Globus pallidus (tissue), 1 donor: Measurements from ENCODE around the gene PLEKHH3.
"Not testable (repeated sequence)": the region's sequence is repeated elsewhere in the genome, so short reads cannot be mapped to it uniquely, and the experiment has no call there.

Experiments used
- DNase-seq: peaks from one replicate; pipeline ENCODE4 v3.0.0-alpha.2; 2015; ENCODE audit warnings: low spot score

The PLEKHH3 gene

DNA sequence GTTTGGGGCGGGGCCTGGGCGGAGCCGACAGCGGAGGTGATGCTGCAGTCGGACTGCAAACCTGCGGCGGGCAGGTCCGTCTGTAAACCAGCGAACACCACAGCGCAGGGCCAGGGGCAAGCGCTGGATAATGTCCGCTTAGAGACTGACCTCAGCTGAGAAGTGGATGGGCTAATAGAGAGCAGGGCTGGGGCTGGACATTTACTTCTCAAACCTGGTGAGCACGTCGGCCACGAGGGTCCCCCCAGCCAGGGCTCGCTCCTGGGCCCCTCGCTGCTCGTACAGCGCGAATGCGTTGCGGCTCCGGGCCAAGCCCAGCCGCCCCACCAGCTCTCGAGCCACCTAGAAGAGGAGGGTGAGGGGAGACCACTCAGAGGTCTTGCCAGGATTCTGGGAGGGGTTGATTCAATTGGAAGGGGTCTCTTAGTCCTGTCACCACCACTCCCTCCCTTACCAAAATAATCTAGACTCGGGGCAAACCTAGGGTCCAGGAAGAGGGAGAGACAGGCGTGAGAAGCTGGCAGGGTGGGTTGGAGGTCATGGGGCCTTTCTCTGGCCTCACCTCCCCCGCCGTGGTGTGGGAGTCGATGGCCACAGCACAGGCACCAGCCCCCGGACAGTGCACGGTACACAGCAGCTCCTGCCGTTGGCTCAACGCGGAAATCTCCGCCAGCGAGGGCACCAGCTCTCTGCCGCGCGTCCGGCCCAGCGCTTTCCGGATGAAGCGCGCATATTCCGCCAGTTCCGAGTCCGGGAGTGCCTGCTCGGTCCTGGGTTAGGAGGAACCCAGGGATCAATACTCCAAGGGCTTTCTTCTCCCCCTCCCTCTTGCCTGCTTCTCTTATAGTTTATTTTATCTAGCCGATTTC lies 5.8 kb downstream of the PLEKHH3 start:
- DNase-seq, result no peak

- DNase-seq, result no peak
Observed at GRCh38 chr17:42669977-42670788, 6.6 kb downstream of the PLEKHH3 start.

GRCh38 chr17:42669705-42669976 lies 7.2 kb downstream of the PLEKHH3 start:
- no peak for DNase-seq

DNA sequence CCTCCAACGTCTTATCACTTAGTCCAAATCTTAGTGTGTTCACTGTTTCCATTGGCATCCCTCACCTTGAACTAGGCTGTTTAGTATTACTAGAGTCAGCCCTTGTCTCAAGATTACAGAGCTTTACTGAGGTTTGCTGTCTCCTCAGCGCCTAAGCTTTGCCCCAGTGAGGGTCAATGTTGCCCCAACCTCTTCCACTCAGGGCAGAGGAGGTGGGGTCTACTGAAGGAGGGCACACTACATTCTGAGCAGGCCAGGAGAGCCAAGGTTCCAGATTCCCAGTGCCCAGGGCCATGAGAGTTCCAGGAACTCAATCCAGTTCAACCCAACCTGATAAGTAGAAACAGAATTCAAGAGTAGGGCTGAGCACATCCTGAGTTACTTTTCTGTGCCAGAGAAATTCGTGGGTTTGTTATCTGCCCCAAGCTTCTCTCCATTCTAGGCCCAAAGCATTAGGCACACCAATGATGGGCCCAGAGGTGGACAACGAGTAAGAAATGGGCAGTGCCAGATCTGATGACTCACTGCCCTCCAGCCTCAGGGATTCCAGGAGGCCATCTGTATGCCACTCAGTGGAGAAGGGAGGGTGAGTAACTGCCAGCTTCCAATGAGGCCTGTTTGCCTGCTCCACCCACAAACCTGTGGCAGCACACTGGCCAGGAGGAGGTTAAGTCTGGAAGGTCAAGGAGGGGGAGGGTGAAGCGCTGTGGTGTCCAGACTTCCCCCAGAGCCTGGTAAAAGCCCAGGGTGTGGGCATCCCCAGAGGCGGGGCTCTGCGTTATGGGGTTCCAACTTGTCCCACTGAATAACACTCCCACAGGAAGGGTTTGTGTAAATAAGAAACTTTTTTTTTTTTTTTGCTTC lies 9.5 kb downstream of the PLEKHH3 start:
- no peak for DNase-seq

DNA sequence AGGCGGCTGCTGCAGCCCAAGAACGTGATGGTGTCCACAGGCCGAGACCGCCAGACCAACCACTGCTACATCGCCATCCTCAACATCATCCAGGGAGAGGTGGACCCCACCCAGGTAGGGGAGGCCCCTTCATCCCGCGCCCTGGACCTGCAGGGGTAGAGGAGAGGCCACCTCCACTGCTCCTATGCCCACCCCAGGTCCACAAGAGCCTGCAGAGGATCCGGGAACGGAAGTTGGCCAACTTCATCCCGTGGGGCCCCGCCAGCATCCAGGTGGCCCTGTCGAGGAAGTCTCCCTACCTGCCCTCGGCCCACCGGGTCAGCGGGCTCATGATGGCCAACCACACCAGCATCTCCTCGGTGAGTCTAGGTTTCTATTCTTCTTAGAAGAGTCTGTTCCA lies 10.7 kb downstream of the PLEKHH3 start:
- not testable (repeated sequence) for DNase-seq

DNA sequence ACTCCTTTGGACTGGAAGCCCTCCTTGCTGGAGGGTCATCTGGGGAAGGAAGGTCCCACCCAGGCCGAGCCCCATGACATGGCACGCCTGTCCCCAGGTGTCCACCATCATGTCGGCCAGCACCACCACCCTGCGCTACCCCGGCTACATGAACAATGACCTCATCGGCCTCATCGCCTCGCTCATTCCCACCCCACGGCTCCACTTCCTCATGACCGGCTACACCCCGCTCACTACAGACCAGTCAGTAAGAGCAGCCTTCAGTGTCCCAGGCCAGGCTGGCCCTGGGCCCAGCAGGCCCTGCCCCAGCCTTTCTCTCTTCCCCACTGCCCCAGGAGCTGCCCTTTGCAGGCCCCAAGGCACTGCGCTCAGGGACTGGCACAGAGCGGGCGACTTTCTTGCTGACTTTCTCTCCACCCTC lies 11.2 kb downstream of the PLEKHH3 start:
- DNase-seq, result no peak

DNA sequence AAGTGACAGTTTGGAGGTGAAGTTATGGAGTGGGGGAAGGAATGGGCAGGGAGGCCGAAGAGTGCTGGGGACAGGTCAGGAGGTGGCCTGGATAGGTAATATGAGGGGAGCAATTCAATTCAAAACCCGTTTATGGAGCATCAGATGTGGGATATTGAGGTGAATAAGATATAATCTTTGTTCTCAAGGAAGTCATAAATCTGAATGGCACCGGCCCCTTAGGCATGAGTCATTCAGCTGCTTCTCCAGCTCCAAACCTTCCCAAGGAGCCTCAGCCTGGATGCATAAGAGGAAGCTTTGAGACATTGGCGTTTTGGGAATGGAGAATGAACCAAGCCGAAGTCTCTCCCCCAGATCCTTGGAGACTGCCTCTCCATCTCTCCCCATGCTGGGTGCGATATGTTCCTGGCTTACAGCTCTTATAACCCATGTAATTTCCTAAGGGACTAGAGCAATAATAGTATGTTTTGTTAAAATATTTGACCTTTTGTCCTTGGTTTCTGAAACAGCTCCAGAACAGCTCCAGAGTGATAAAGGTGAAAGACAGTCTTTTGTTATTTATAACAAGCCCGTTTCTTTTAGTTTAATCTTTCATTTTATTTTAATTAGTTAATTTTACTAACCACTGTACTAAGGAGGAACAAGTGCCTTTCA lies 16.0 kb downstream of the PLEKHH3 start:
- no peak for DNase-seq

GRCh38 chr17:42659932-42660274 lies 16.9 kb downstream of the PLEKHH3 start:
- not testable (repeated sequence) for DNase-seq

GRCh38 chr17:42659079-42659931 lies 17.5 kb downstream of the PLEKHH3 start, which contains the start of gene TUBG2:
Gene TUBG2, plus strand, starts transcription at chr17:42659284. Its CDS starts 220 bp downstream, at chr17:42659504.
- peak; percentile 83 for DNase-seq

- DNase-seq, result no peak
Observed at GRCh38 chr17:42657824-42658588, 18.8 kb downstream of the PLEKHH3 start.

DNA sequence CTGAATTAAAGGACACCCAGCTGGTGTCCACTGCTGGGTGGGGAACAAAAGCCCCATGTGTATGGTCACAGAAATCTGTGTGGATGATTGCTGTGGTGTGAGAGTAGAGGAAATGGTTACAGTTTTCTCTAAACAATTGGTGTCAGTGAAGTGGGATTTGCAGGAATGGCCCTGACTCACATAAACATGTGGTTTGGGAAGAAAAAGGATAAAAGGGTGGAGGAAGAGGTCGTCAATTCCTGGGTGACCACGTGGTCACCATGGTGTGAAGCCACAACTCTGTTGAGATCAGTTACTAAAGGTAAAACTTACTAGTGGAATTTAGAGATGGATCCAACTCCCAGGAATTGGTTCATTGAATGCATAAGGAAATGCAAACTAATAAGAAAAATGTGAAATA lies 21.3 kb downstream of the PLEKHH3 start:
- DNase-seq, result no peak

GRCh38 chr17:42653179-42654124 lies 23.3 kb downstream of the PLEKHH3 start:
- DNase-seq, result no peak

DNA sequence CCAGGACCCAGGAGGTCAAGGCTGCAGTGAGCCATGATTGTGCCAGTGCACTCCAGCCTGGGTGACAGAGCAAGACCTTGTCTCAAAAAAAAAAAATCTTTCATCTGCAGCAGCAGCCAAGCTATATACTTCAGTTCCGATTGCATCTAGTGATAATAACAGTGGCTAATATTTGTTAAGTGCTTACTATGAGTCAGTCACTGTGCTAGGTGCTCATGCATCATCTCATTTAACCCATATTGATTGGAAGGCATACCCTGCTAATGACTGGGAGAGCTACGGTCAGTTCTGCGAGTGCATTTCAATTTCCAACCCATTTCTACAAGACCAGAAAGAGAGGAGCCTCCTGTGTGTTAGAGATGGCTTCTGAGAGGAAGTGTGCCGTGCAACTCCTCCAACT lies 25.4 kb downstream of the PLEKHH3 start:
- DNase-seq, result no peak

- no peak for DNase-seq
Observed at GRCh38 chr17:42647778-42648177, 29.0 kb downstream of the PLEKHH3 start.

DNA sequence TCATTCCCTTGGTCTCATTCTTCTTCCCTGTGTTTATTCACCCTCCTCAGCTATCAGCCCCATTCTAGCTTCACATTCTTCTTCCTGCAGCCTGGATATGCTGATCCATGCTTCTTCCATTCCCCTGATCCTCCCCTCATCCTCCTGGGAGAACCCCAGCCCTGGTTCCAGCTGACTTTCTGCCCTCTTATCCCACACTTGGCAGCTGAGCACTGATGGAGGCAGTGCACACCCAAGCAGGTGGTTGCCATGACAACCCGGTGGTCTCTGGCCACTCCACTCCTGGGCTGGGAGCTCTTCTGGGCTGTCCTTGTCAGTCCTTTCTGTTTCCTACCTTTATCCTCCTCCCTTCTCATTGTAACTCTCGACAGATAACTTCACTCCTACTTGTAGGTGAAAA lies 34.5 kb downstream of the PLEKHH3 start:
- DNase-seq, result no peak

DNA sequence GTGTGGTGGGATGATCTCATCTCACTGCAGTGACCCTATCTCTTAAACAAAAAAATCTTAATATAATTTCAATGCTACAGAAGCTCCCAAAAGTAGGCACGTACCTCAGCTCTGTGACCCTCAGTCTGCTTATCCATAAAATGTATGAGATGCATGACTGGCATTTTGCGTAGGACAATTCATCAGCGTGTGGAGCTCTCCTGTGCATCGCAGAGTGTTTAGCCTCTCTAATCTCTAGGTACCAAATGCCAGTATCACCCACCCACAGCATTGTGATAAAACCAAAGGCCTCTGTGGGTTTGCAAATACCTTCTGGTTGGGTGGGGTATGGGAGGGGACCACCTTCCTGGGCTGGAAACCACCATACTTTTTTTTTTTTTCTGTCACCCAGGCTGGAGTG lies 36.7 kb downstream of the PLEKHH3 start:
- no peak for DNase-seq

DNA sequence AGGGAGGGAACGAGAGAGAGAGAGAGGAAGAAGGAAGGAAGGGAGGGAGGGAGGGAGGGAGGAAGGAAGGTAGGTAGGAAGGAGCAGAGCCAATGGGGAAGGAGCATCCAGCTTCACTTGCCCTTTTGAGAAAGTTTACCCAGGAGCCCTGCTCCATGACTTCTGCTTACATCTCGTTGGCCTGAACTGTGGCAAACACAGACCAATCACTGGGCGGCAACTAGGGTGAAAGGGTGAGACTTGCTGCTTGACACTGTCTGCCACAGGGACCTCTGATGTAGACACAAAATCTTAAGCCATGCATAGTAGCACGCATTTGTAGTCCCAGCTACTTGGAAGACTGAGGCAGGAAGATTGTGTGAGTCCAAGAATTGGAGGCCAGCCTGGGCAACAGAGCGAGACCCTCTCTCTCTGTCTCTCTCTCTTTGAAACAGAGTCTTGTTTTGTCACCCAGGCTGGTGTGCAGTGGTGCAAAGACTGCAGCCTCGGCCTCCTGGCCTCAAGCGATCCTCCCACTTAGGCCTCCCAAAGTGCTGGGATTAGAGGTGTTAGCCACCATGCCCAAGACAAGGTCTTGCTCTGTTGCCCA lies 37.2 kb downstream of the PLEKHH3 start:
- DNase-seq, result no peak

GRCh38 chr17:42632949-42633444 lies 43.8 kb downstream of the PLEKHH3 start:
- no peak for DNase-seq
